ENCODE measurements around the gene CYP4F3. TPM values are rescaled to one million over a fixed set of nuclear protein-coding genes. Genes with fewer than 3 reads are reported as not detected.

Gene CYP4F3
- total RNA-seq, 2 experiments from 2014 or later, result not detected

DNA sequence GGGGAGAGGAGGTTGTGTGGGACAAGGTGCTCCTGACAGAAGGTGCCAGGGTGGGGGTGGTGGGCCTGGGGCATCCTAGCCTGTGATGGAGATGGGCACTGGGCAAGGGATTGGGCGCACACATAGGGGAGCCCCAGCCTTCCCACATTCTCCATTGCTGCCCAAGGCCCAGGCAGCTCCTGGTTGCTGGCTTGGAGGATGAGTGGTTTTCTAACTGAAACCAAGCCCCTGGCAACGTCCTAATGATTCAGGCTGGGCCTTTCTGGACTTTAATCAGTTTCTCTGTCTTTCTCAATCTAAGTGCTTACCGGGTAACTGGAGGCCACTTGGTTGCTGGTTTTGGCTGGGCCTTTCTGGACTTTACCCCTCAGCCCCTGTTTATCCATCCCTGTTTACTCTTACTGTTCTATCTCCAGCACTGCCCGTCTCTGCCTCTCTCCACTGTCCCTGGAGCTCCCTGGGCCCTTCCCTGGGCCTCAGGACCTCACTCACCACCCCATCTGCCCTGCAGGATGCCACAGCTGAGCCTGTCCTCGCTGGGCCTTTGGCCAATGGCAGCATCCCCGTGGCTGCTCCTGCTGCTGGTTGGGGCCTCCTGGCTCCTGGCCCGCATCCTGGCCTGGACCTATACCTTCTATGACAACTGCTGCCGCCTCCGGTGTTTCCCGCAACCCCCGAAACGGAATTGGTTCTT lies 354 bp downstream of the CYP4F3 start:
- CTCF ChIA-PET, result no interaction called here
- DNase-seq (no peak), ATAC-seq (ENCODE audit: poor library complexity) (no peak)
- H3K9me3 ChIP-seq (ENCODE audit: control insufficient read depth in 1 of 2, insufficient read depth in 1 of 2, low read length in 2 of 2), result peaks cover 0 to 5% of the 10 kb centered on the region in 2 experiments
- Mint-ChIP-seq H3K27ac (no peak overlapping the region), H3K9me3 (no peaks in the 10 kb centered on the region), H3K36me3 (ENCODE audit: low read depth) (no peaks in the 10 kb centered on the region), H3K27me3 (peaks cover 34% of the 10 kb centered on the region), H3K4me1 (ENCODE audit: low read depth) (no peaks in the 10 kb centered on the region), H3K4me3 (no peak overlapping the region)
- H3K27ac ChIP-seq (ENCODE audit: low read depth in 1 of 2, low read length in 2 of 2), result no peak overlapping the region
- POLR2A ChIA-PET, result no interaction called here
- TF ChIP-seq, protein P1, sequence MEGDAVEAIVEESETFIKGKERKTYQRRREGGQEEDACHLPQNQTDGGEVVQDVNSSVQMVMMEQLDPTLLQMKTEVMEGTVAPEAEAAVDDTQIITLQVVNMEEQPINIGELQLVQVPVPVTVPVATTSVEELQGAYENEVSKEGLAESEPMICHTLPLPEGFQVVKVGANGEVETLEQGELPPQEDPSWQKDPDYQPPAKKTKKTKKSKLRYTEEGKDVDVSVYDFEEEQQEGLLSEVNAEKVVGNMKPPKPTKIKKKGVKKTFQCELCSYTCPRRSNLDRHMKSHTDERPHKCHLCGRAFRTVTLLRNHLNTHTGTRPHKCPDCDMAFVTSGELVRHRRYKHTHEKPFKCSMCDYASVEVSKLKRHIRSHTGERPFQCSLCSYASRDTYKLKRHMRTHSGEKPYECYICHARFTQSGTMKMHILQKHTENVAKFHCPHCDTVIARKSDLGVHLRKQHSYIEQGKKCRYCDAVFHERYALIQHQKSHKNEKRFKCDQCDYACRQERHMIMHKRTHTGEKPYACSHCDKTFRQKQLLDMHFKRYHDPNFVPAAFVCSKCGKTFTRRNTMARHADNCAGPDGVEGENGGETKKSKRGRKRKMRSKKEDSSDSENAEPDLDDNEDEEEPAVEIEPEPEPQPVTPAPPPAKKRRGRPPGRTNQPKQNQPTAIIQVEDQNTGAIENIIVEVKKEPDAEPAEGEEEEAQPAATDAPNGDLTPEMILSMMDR (IDR thresholded peaks at IDR 0.05), result no peak
- H3K4me1 ChIP-seq (ENCODE audit: insufficient read depth, low read length), result peaks cover 4% of the 10 kb centered on the region
- H3K4me3 ChIP-seq (ENCODE audit: low read length), result no peak overlapping the region
- H3K36me3 ChIP-seq (ENCODE audit: insufficient read depth, low read length), result no peaks in the 10 kb centered on the region
- peaks cover 0 to 3% of the 10 kb centered on the region in 2 experiments for H3K27me3 ChIP-seq (ENCODE audit: control insufficient read depth in 1 of 2, insufficient read depth in 2 of 2, low read length in 2 of 2)
- intact Hi-C loops (cut with DNase I, micrococcal nuclease), result no loop called here

DNA sequence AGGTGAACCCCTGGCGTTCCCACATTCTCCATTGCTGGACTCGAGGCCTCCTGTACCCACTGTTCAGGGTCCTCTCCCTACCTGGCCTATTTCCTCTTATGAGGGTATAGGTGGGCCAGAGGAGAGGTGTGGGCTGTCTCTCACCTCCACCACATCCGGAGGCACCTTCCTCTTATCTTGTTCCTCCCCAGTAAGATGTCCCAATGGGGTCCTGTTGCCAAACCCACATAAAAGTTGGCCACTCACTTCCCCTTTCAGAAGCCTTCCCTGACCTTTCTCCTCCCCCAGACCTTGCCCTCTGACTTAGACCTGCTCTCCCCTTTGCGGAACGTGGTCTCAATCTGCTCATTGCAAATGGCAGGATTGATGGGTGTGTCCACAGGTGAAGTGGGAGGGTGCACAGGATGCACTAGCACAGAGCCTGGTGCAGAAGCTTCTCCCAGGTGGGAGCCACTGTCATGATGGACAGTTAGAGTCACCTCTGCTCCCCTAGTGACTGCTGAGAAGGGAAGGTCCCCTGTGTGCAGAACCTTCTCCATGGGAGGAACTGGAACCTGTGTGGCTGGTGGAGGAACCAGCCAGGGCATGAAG lies 1.3 kb downstream of the CYP4F3 start:
- Mint-ChIP-seq H3K9me3 (no peaks in the 10 kb centered on the region), H3K36me3 (ENCODE audit: low read depth) (no peaks in the 10 kb centered on the region), H3K27ac (no peak overlapping the region), H3K4me1 (ENCODE audit: low read depth) (no peaks in the 10 kb centered on the region), H3K27me3 (peaks cover 39% of the 10 kb centered on the region), H3K4me3 (no peak overlapping the region)
- ATAC-seq (ENCODE audit: poor library complexity), result no peak
- H3K4me3 ChIP-seq (ENCODE audit: low read length), result no peak overlapping the region
- H3K27ac ChIP-seq (ENCODE audit: low read depth in 1 of 2, low read length in 2 of 2), result no peak overlapping the region
- TF ChIP-seq, protein P1 (IDR thresholded peaks at IDR 0.05), result no peak
- DNase-seq, result no peak
- CTCF ChIA-PET, result no interaction called here
- POLR2A ChIA-PET, result no interaction called here
- peaks cover 4% of the 10 kb centered on the region for H3K4me1 ChIP-seq (ENCODE audit: insufficient read depth, low read length)
- H3K27me3 ChIP-seq (ENCODE audit: control insufficient read depth in 1 of 2, insufficient read depth in 2 of 2, low read length in 2 of 2), result peaks cover 0 to 2% of the 10 kb centered on the region in 2 experiments
- no peaks in the 10 kb centered on the region for H3K36me3 ChIP-seq (ENCODE audit: insufficient read depth, low read length)
- intact Hi-C loops (cut with DNase I, micrococcal nuclease), result no loop called here
- H3K9me3 ChIP-seq (ENCODE audit: control insufficient read depth in 1 of 2, insufficient read depth in 1 of 2, low read length in 2 of 2), result peaks cover 0 to 5% of the 10 kb centered on the region in 2 experiments

DNA sequence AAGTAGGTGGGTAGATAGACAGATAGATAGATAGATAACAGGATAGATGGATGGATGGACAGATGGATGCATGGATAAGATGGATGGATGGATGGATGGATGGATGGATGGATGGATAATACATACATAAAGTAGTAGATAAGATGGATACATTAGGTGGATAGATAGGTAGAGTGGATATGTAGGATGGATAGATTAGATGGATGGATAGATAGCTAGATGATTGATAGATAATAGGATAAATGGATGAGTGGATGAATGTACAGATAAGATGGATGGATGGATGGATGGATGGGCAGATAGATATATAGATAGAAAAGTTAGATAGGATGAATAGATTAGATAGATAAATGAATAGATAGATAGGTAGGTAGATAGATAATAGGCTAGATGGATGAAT lies 2.1 kb downstream of the CYP4F3 start:
- POLR2A ChIA-PET, result no interaction called here
- intact Hi-C loops (cut with DNase I, micrococcal nuclease), result no loop called here
- peaks cover 32% of the 10 kb centered on the region for H3K27me3 Mint-ChIP-seq

More for the DNA sequence above, 2.1 kb downstream of the CYP4F3 start:
- no peaks in the 10 kb centered on the region for H3K4me1 Mint-ChIP-seq (ENCODE audit: low read depth)
- no peaks in the 10 kb centered on the region for H3K36me3 Mint-ChIP-seq (ENCODE audit: low read depth)
- peaks cover 4% of the 10 kb centered on the region for H3K4me1 ChIP-seq (ENCODE audit: insufficient read depth, low read length)
- no peak overlapping the region for H3K4me3 Mint-ChIP-seq
- H3K9me3 Mint-ChIP-seq, result no peaks in the 10 kb centered on the region
- TF ChIP-seq, protein P1 (IDR thresholded peaks at IDR 0.05), result no peak
- no peak for DNase-seq
- CTCF ChIA-PET, result no interaction called here
- H3K27ac Mint-ChIP-seq, result no peak overlapping the region
- ATAC-seq (ENCODE audit: poor library complexity), result no peak
- no peak overlapping the region for H3K4me3 ChIP-seq (ENCODE audit: low read length)
- H3K9me3 ChIP-seq (ENCODE audit: control insufficient read depth in 1 of 2, insufficient read depth in 1 of 2, low read length in 2 of 2), result peaks cover 0 to 5% of the 10 kb centered on the region in 2 experiments
- H3K27ac ChIP-seq (ENCODE audit: low read depth in 1 of 2, low read length in 2 of 2), result no peak overlapping the region
- no peaks in the 10 kb centered on the region for H3K36me3 ChIP-seq (ENCODE audit: insufficient read depth, low read length)
- H3K27me3 ChIP-seq (ENCODE audit: control insufficient read depth in 1 of 2, insufficient read depth in 2 of 2, low read length in 2 of 2), result peaks cover 0 to 2% of the 10 kb centered on the region in 2 experiments
